ENCODE data around the gene SLC10A7. TPM values are rescaled to one million over a fixed set of nuclear protein-coding genes. Genes with fewer than 3 reads are reported as not detected.

Gene SLC10A7
- total and polyA plus RNA-seq, 4 donors, result 3.7 to 18.7 (median 7.6) TPM

DNA sequence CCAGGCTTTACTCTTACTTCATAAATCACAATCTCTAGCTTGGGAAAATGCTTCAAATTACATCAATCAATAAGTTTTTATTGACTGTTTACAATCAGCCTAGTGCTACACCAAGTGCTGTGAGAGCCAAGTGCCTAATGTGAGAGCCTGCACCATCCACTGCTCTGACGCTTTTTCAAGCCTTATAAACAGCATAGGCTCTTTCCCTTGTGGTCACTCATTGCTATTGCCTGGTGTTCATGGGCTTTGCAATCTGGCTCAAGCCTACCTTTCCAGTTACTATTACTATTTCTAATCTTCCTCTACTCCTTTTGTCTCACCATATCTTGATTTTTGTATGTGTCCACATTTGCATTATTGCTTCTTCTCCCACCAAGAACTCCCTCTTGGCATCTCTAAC lies 230.4 kb downstream of the SLC10A7 start:
- Histone ChIP-seq H3K4me3 (ENCODE audit: low read depth in 1 of 3, low read length in 3 of 3) (no peak overlapping the region), H3K9ac (ENCODE audit: low read depth in 1 of 2, low read length in 2 of 2) (no peak overlapping the region), H3K27me3 (ENCODE audit: control insufficient read depth in 4 of 4, insufficient read depth in 4 of 4, low read length in 3 of 4) (no peaks in the 10 kb centered on the region), H3K27ac (ENCODE audit: low read depth in 1 of 2, low read length in 2 of 2) (no peak overlapping the region), H3K9me3 (ENCODE audit: control insufficient read depth in 4 of 4, low read length in 3 of 4) (no peaks in the 10 kb centered on the region), H3K36me3 (ENCODE audit: control insufficient read depth in 4 of 4, insufficient read depth in 3 of 4, low read depth in 1 of 4, low read length in 3 of 4) (peaks cover 2 to 9% (median 3%) of the 10 kb centered on the region in 4 donors), H3K4me1 (ENCODE audit: control insufficient read depth in 4 of 4, insufficient read depth in 4 of 4, low read length in 3 of 4) (no peaks in the 10 kb centered on the region)
- WGBS, result 100% methylated on average over 1 of the region's 1 CpG
- TF ChIP-seq GABPA (IDR thresholded peaks at IDR 0.05 in 1 of 2, conservative IDR thresholded peaks at IDR 0.05 in 1 of 2) (no peak), JUND (IDR thresholded peaks at IDR 0.05) (no peak), FOXA1 (IDR thresholded peaks at IDR 0.05) (no peak), NR2F2 (IDR thresholded peaks at IDR 0.05) (no peak), FOXA2 (IDR thresholded peaks at IDR 0.05) (no peak), HNF4G (IDR thresholded peaks at IDR 0.05) (no peak), HNF4A (conservative IDR thresholded peaks at IDR 0.05) (no peak), SP1 (IDR thresholded peaks at IDR 0.05) (no peak)
- TF ChIP-seq, protein P1, sequence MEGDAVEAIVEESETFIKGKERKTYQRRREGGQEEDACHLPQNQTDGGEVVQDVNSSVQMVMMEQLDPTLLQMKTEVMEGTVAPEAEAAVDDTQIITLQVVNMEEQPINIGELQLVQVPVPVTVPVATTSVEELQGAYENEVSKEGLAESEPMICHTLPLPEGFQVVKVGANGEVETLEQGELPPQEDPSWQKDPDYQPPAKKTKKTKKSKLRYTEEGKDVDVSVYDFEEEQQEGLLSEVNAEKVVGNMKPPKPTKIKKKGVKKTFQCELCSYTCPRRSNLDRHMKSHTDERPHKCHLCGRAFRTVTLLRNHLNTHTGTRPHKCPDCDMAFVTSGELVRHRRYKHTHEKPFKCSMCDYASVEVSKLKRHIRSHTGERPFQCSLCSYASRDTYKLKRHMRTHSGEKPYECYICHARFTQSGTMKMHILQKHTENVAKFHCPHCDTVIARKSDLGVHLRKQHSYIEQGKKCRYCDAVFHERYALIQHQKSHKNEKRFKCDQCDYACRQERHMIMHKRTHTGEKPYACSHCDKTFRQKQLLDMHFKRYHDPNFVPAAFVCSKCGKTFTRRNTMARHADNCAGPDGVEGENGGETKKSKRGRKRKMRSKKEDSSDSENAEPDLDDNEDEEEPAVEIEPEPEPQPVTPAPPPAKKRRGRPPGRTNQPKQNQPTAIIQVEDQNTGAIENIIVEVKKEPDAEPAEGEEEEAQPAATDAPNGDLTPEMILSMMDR (IDR thresholded peaks at IDR 0.05; ENCODE audit: low read depth, low read length, missing input control), result no peak
- TF ChIP-seq, protein P2, sequence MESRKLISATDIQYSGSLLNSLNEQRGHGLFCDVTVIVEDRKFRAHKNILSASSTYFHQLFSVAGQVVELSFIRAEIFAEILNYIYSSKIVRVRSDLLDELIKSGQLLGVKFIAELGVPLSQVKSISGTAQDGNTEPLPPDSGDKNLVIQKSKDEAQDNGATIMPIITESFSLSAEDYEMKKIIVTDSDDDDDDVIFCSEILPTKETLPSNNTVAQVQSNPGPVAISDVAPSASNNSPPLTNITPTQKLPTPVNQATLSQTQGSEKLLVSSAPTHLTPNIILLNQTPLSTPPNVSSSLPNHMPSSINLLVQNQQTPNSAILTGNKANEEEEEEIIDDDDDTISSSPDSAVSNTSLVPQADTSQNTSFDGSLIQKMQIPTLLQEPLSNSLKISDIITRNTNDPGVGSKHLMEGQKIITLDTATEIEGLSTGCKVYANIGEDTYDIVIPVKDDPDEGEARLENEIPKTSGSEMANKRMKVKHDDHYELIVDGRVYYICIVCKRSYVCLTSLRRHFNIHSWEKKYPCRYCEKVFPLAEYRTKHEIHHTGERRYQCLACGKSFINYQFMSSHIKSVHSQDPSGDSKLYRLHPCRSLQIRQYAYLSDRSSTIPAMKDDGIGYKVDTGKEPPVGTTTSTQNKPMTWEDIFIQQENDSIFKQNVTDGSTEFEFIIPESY (IDR thresholded peaks at IDR 0.05), result no peak
- TF ChIP-seq, protein P3, sequence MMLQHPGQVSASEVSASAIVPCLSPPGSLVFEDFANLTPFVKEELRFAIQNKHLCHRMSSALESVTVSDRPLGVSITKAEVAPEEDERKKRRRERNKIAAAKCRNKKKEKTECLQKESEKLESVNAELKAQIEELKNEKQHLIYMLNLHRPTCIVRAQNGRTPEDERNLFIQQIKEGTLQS (IDR thresholded peaks at IDR 0.05), result no peak
- no peak for DNase-seq (ENCODE audit: low spot score)

DNA sequence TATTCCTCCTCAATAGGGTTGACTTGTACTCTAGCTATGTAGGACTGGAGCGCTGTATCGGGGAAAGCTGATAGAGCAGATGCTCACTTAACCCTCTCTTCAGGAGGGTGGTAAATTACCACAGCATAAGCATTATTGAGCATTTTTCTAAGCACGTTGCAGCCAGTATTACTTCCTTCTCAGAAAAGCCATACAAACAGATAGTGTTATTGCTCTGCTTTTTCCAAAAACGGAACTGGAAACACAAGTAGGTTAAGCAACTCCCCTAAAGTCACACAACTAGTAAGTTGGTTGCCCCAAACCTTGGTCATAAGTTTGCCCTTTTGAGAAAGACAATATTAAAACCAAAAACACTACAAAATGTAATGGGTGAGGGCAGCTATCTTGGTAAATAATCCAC lies 233.5 kb downstream of the SLC10A7 start:
- WGBS, result 78% methylated on average over 4 of the region's 4 CpGs
- Histone ChIP-seq H3K27me3 (ENCODE audit: control insufficient read depth in 4 of 4, insufficient read depth in 4 of 4, low read length in 3 of 4) (no peaks in the 10 kb centered on the region), H3K4me3 (ENCODE audit: low read depth in 1 of 3, low read length in 3 of 3) (no peak overlapping the region), H3K4me1 (ENCODE audit: control insufficient read depth in 4 of 4, insufficient read depth in 4 of 4, low read length in 3 of 4) (no peaks in the 10 kb centered on the region), H3K27ac (ENCODE audit: low read depth in 1 of 2, low read length in 2 of 2) (no peak overlapping the region), H3K9me3 (ENCODE audit: control insufficient read depth in 4 of 4, low read length in 3 of 4) (no peaks in the 10 kb centered on the region), H3K9ac (ENCODE audit: low read depth in 1 of 2, low read length in 2 of 2) (no peak overlapping the region), H3K36me3 (ENCODE audit: control insufficient read depth in 4 of 4, insufficient read depth in 3 of 4, low read depth in 1 of 4, low read length in 3 of 4) (peaks cover 0 to 7% (median 4%) of the 10 kb centered on the region in 4 donors)
- DNase-seq (ENCODE audit: low spot score), result no peak
- no peak for TF ChIP-seq SP1 (IDR thresholded peaks at IDR 0.05)
- no peak for TF ChIP-seq JUND (IDR thresholded peaks at IDR 0.05)
- no peak for TF ChIP-seq GABPA (IDR thresholded peaks at IDR 0.05 in 1 of 2, conservative IDR thresholded peaks at IDR 0.05 in 1 of 2)
- TF ChIP-seq FOXA2 (IDR thresholded peaks at IDR 0.05), result no peak
- no peak for TF ChIP-seq NR2F2 (IDR thresholded peaks at IDR 0.05)
- no peak for TF ChIP-seq RXRA (IDR thresholded peaks at IDR 0.05)
- TF ChIP-seq YY1 (IDR thresholded peaks at IDR 0.05), result no peak
- TF ChIP-seq, protein P3 (IDR thresholded peaks at IDR 0.05), result no peak
- no peak for TF ChIP-seq RAD21 (IDR thresholded peaks at IDR 0.05)
- TF ChIP-seq, protein P2 (IDR thresholded peaks at IDR 0.05), result no peak
- TF ChIP-seq FOXA1 (IDR thresholded peaks at IDR 0.05), result no peak
- no peak for TF ChIP-seq MAX (IDR thresholded peaks at IDR 0.05)
- TF ChIP-seq HNF4G (IDR thresholded peaks at IDR 0.05), result no peak
- no peak for TF ChIP-seq HNF4A (conservative IDR thresholded peaks at IDR 0.05)
- TF ChIP-seq, protein P4, sequence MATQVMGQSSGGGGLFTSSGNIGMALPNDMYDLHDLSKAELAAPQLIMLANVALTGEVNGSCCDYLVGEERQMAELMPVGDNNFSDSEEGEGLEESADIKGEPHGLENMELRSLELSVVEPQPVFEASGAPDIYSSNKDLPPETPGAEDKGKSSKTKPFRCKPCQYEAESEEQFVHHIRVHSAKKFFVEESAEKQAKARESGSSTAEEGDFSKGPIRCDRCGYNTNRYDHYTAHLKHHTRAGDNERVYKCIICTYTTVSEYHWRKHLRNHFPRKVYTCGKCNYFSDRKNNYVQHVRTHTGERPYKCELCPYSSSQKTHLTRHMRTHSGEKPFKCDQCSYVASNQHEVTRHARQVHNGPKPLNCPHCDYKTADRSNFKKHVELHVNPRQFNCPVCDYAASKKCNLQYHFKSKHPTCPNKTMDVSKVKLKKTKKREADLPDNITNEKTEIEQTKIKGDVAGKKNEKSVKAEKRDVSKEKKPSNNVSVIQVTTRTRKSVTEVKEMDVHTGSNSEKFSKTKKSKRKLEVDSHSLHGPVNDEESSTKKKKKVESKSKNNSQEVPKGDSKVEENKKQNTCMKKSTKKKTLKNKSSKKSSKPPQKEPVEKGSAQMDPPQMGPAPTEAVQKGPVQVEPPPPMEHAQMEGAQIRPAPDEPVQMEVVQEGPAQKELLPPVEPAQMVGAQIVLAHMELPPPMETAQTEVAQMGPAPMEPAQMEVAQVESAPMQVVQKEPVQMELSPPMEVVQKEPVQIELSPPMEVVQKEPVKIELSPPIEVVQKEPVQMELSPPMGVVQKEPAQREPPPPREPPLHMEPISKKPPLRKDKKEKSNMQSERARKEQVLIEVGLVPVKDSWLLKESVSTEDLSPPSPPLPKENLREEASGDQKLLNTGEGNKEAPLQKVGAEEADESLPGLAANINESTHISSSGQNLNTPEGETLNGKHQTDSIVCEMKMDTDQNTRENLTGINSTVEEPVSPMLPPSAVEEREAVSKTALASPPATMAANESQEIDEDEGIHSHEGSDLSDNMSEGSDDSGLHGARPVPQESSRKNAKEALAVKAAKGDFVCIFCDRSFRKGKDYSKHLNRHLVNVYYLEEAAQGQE (IDR thresholded peaks at IDR 0.05), result no peak
- TF ChIP-seq EGR1 (IDR thresholded peaks at IDR 0.05; ENCODE audit: low read depth in 2 of 2), result no peak
- TF ChIP-seq, protein P1 (IDR thresholded peaks at IDR 0.05; ENCODE audit: low read depth, low read length, missing input control), result no peak
